Stimulated activated CD8-positive, alpha-beta memory T cell treated with anti-CD3 and anti-CD28 coated beads, Interleukin-7, amount 100 ng/mL, for 24 hours (primary cell): Measurements from ENCODE around the gene PSORS1C1.
A peak's percentile ranks its signal among the peaks of the same experiment; 100 is the strongest.

Experiments
- DNase-seq: peaks from one replicate; pipeline ENCODE4 v3.0.0-alpha.2; 2020; ENCODE audit warnings: low read depth

The PSORS1C1 gene

GRCh38 chr6:31126396-31127175, 12.0 kb downstream of the PSORS1C1 start:
- no peak for DNase-seq

DNA sequence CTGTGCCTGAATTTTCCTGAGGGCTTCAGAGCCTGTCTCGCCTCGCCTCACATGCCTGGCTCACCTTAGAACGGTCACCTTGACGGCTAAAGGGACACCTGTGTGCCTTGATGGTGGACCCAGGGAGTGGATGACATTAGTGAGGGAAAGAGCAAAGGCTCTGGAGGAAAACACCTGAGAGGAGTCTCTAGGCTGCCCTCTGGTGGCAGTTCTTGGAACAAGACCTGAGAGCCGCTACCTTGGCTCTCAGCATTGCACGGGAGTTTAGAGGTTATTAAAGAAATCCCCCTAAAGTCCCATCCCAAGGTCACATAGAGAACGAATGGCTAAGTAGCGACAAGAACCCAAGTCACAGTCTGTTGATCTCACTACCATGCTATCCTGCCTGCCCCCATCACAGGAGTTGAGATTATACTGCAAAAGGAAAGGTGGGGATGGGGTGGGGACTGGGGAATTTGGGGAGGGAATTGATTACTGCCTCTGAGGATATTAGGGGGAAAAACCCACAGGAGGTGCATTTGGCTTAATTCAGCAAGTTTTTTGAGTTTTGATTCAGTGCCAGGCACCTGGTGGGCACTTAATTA, 13.6 kb downstream of the PSORS1C1 start:
- peak; percentile 42 for DNase-seq

- no peak for DNase-seq
Observed at GRCh38 chr6:31129130-31129529, 14.5 kb downstream of the PSORS1C1 start.

DNA sequence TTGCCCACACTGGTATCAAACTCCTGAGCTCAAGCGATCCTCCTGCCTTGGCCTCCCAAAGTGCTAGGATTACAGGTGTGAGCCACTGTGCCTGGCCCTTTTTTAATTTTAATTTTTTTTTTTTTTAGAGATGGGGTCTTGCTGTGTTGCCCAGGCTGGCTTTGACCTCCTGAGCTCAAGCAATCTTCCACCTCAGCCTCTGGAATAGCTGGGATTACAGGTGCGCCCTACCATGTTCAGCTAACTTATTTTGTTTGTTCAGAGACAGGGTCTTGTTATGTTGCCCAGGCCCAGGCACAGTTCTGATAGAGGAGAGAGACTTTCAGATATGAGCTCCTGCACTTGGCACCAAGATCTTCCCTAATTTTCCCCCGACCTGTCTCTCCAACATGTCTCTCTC, 16.2 kb downstream of the PSORS1C1 start:
- DNase-seq = no peak

DNA sequence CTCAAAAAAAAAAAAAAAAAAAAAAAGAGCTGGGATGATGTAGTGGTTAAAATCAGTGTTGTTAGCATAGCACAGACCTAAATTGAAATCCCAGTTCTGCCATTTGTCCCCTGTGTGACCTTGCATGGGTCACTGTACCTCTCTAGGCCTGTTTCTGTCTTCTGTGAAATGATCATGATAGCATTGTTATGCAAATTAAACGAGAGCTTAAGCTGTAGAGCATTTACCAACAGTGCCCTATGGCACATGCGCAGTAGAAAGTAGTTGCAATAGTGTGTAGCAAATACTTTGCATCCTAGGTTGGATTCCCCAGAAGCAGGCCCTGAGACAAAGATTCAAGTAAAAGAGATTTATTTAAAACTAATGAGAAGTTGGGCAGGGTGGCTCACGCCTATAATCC, 17.0 kb downstream of the PSORS1C1 start:
- no peak for DNase-seq

GRCh38 chr6:31132806-31133205, 18.2 kb downstream of the PSORS1C1 start:
- no peak for DNase-seq

- DNase-seq = no peak
Observed at GRCh38 chr6:31135710-31136109, 21.1 kb downstream of the PSORS1C1 start.

DNA sequence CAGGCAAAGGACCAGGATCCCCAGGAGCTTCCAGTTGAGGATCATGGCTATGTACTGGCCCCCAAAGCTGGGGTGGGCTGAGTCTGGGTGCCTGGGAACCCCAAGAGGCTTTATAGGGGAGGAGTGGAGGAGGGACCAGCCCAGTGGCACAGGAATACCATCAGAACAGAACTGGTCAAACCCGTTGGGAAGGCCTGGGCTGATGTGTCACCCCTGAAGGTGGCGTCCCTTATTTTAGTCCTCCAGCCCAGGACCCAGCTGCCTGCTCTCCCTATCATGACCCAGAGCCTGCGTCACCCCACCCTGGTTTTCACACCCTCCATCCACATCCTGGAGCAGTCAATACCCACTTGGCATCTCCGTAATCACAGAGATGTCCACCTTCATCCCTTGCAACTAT, 24.4 kb downstream of the PSORS1C1 start, which contains the start of gene PSORS1C2:
PSORS1C2 (minus strand) TSS at position 85 of the 400 bp plus-strand sequence; CDS start at position 45, 40 bp downstream.
- no peak for DNase-seq

DNA sequence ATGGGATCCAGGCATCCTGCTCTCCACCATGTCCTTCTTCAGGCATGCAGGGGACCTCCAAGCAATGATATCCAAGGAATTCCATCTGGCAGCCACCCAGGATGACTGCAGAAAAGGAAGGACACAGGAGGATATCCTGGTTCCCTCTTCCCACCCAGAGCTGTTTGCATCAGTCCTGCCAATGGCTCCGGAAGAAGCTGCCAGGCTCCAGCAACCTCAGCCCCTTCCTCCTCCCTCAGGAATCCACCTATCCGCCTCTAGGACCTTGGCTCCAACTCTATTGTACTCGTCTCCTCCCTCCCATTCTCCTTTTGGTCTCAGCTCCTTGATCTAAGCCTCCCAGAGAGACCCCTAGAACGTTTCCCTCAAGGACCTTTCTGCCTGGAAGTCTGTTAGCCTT, 25.0 kb downstream of the PSORS1C1 start:
- no peak for DNase-seq

- no peak for DNase-seq
Observed at GRCh38 chr6:31140643-31141042, 26.0 kb downstream of the PSORS1C1 start.

- DNase-seq = no peak
Observed at GRCh38 chr6:31142361-31142761, 27.8 kb downstream of the PSORS1C1 start.

- no peak for DNase-seq
Observed at GRCh38 chr6:31143148-31143547, 28.5 kb downstream of the PSORS1C1 start.

DNA sequence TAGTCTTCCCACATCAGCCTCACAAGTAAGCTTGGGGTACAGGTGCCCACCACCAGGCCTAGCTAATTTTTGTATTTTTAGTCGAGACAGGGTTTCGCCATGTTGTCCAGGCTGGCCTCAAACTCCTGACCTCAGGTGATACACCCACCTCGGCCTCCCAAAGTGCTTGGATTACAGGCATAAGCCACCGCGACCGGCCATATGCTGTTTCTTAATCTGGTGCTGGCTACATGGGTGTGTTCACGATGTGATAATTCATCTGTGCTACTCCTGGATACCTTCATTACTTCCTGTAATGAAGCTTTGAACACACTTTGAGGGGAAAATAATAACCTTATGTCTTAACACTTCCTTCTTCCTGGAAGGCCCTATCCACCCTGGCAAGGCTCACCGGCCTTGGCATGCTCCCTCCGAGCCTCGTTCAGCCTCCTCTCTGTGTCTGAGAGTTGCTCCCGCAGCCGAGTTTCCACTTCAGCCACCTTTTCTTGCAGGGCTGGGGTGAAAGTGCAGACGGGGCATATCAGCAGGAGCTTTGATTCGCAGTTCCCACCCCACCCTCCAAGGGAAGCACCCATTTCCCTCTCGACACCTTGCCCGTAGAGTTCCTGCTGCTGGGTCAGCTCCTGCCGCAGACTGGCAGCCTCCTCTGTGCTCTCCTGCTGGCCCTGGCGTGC, 29.8 kb downstream of the PSORS1C1 start:
- no peak for DNase-seq

GRCh38 chr6:31144970-31145340, 30.4 kb downstream of the PSORS1C1 start:
- no peak for DNase-seq

- no peak for DNase-seq
Observed at GRCh38 chr6:31145386-31145785, 30.8 kb downstream of the PSORS1C1 start.

- DNase-seq = no peak
Observed at GRCh38 chr6:31149827-31150447, 35.3 kb downstream of the PSORS1C1 start.

- DNase-seq = no peak
Observed at GRCh38 chr6:31152781-31153180, 38.2 kb downstream of the PSORS1C1 start.

DNA sequence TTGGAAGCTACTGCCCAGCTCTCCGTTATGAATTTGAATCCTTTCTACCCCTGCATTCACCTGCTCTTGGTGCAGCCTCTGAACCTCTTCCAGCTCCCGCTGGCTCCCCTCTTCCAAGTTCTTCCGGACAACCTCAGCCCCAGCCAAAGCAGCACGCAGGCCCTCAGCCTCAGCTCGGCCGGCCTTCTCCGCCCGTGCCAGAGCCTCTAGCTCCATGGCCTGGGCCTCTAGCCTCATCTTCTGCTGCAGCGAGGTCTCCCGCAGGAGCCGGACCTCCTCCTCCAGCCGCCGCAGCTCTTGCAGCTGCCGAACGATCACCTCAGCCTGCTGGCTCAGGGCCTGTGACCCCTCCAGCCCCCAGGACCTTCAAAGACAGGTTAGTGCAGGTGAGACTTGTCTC, 39.8 kb downstream of the PSORS1C1 start:
- no peak for DNase-seq

- no peak for DNase-seq
Observed at GRCh38 chr6:31156641-31157040, 42.0 kb downstream of the PSORS1C1 start.

- no peak for DNase-seq
Observed at GRCh38 chr6:31157513-31158139, 43.0 kb downstream of the PSORS1C1 start, which contains the start of gene CCHCR1. CCHCR1 (minus strand) TSS chr6:31157802; CDS start chr6:31157600, 202 bp downstream.

- peak; percentile 99 for DNase-seq
Observed at GRCh38 chr6:31158140-31158862, 43.7 kb downstream of the PSORS1C1 start, which contains the start of gene TCF19. TCF19 (plus strand) TSS chr6:31158589; CDS start chr6:31159470, 881 bp downstream.
